Tibial nerve (tissue), 4 donors: ENCODE measurements around the gene NEAT1. TPM values are rescaled to one million over a fixed set of nuclear protein-coding genes. Genes with fewer than 3 reads are reported as not detected.
A peak's percentile ranks its signal among the peaks of the same experiment; 100 is the strongest.

Source experiments
- DNase-seq, 2 donors: peaks; one replicate each; pipeline ENCODE4 v3.0.0-alpha.2; 2019; ENCODE audit warnings: low spot score in 2 of 2
- H3K27ac ChIP-seq, 4 donors: fragments of 200-600 bp; sonication (generic) in 3 of 4; one replicate each; pipeline ENCODE4 v1.5.1; 2017 to 2019; ENCODE audit warnings: mild to moderate bottlenecking in 1 of 4
- H3K27me3 ChIP-seq, 2 donors: fragments of 200-600 bp; sonication (generic) in 1 of 2; one replicate each; pipeline versions ENCODE4 v1.5.1 to v1.6.0; 2017 to 2019
- H3K36me3 ChIP-seq, 3 donors: fragments of 200-600 bp; sonication (generic); one replicate each; pipeline ENCODE4 v1.5.1; 2018 to 2019
- H3K4me1 ChIP-seq, 4 donors: fragments of 200-600 bp; sonication (generic) in 3 of 4; one replicate each; pipeline ENCODE4 v1.5.1; 2017 to 2019
- H3K4me3 ChIP-seq, 4 donors: fragments of 200-600 bp; sonication (generic) in 3 of 4; one replicate each; pipeline ENCODE4 v1.5.1; 2017 to 2019; ENCODE audit warnings: mild to moderate bottlenecking in 1 of 4, moderate library complexity in 1 of 4
- H3K9me3 ChIP-seq, 4 donors: fragments of 200-600 bp; sonication (generic) in 3 of 4; one replicate each; pipeline ENCODE4 v1.5.1; 2017 to 2019
- CTCF ChIP-seq, 5 experiments: fragments of 200-600 bp in 3 of 5; fragments of 450-650 bp in 2 of 5; sonication (generic) in 3 of 5; IDR thresholded peaks; one replicate each; pipeline ENCODE4 v1.5.1; 2016 to 2019; ENCODE audit warnings: antibody characterized with exemption in 5 of 5, mild to moderate bottlenecking in 3 of 5, moderate library complexity in 2 of 5
- EP300 ChIP-seq, 2 donors: sonication (generic); formaldehyde crosslinking; IDR thresholded peaks; one replicate each; pipeline ENCODE4 v1.6.1; 2017; ENCODE audit warnings: antibody characterized with exemption in 2 of 2, mild to moderate bottlenecking in 1 of 2
- POLR2A ChIP-seq, 2 donors: fragments of 450-650 bp; IDR thresholded peaks; one replicate each; pipeline ENCODE4 v1.6.1; 2017; ENCODE audit warnings: antibody characterized with exemption in 2 of 2, mild to moderate bottlenecking in 2 of 2, moderate library complexity in 2 of 2
- WGBS, 2 donors: methylation state at CpG; one replicate each; pipeline ENCODE4 v1.1.5; 2018; 5-methylcytosine and 5-hydroxymethylcytosine counted together
- total RNA-seq, 4 donors: library from RNA; depleted of rRNA; stranded (reverse); fragments of >200 nt; gene quantifications; one replicate each; pipeline ENCODE4 v1.1.0, GENCODE V29; 2016

The NEAT1 gene
- total RNA-seq, 4 donors from 2014 or later = 427 to 571 (median 461) TPM

GRCh38 chr11:65434057-65434666, 11.6 kb downstream of the NEAT1 start:
- Histone ChIP-seq H3K4me3 (no peak overlapping the region), H3K27me3 (no peaks in the 10 kb centered on the region), H3K36me3 (peaks cover 0 to 69% (median 13%) of the 10 kb centered on the region in 3 donors), H3K27ac (peak overlapping the region in 3 of 4 donors; percentile 48 to 100 (median 98)), H3K4me1 (peaks cover 0 to 97% (median 72%) of the 10 kb centered on the region in 4 donors), H3K9me3 (no peaks in the 10 kb centered on the region)
- WGBS, 2 donors = 46 to 49% methylated on average over 6 of the region's 6 CpGs
- no peak for TF ChIP-seq CTCF (IDR thresholded peaks at IDR 0.05)
- TF ChIP-seq POLR2A (IDR thresholded peaks at IDR 0.05) = no peak
- TF ChIP-seq EP300 (IDR thresholded peaks at IDR 0.05) = peak in 1 of 2 donors; percentile 68
- no peak for DNase-seq

GRCh38 chr11:65434667-65435410, 12.2 kb downstream of the NEAT1 start:
- Histone ChIP-seq H3K4me1 (peaks cover 0 to 96% (median 73%) of the 10 kb centered on the region in 4 donors), H3K9me3 (no peaks in the 10 kb centered on the region), H3K4me3 (no peak overlapping the region), H3K36me3 (peaks cover 0 to 69% (median 13%) of the 10 kb centered on the region in 3 donors), H3K27me3 (no peaks in the 10 kb centered on the region), H3K27ac (peak overlapping the region in 2 of 4 donors; percentile 98 to 100)
- no peak for DNase-seq
- TF ChIP-seq CTCF (IDR thresholded peaks at IDR 0.05) (no peak), EP300 (IDR thresholded peaks at IDR 0.05) (peak in 1 of 2 donors; percentile 18)
- 54 to 71% methylated on average over 5 of the region's 5 CpGs for WGBS, 2 donors

GRCh38 chr11:65435411-65435931, 12.9 kb downstream of the NEAT1 start:
- Histone ChIP-seq H3K4me1 (peaks cover 0 to 92% (median 70%) of the 10 kb centered on the region in 4 donors), H3K27me3 (no peaks in the 10 kb centered on the region), H3K9me3 (no peaks in the 10 kb centered on the region), H3K4me3 (no peak overlapping the region), H3K36me3 (peaks cover 0 to 71% (median 13%) of the 10 kb centered on the region in 3 donors), H3K27ac (peak overlapping the region in 3 of 4 donors; percentile 11 to 98 (median 62))
- TF ChIP-seq EP300 (IDR thresholded peaks at IDR 0.05) (peak in 1 of 2 donors; percentile 3), POLR2A (IDR thresholded peaks at IDR 0.05) (no peak), CTCF (IDR thresholded peaks at IDR 0.05) (no peak)
- WGBS, 2 donors = 69 to 76% methylated on average over 9 of the region's 9 CpGs
- peak in 1 of 2 donors; percentile 12 for DNase-seq

- peak overlapping the region; percentile 2 to 98 (median 36) for H3K27ac ChIP-seq
- no peak overlapping the region for H3K4me3 ChIP-seq
- no peaks in the 10 kb centered on the region for H3K27me3 ChIP-seq
- peak in 1 of 2 donors; percentile 15 for DNase-seq
- no peak for TF ChIP-seq POLR2A (IDR thresholded peaks at IDR 0.05)
- peak in 1 of 2 donors; percentile 48 for TF ChIP-seq EP300 (IDR thresholded peaks at IDR 0.05)
- TF ChIP-seq CTCF (IDR thresholded peaks at IDR 0.05) = no peak
- 82 to 100% methylated on average over 5 to 8 of the region's 8 CpGs for WGBS, 2 donors
- peaks cover 0 to 77% (median 13%) of the 10 kb centered on the region in 3 donors for H3K36me3 ChIP-seq
- H3K9me3 ChIP-seq = no peaks in the 10 kb centered on the region
- peaks cover 0 to 91% (median 69%) of the 10 kb centered on the region in 4 donors for H3K4me1 ChIP-seq
Measured at GRCh38 chr11:65435981-65436411, 13.4 kb downstream of the NEAT1 start.
